Measurements from ENCODE around the gene SPDEF.

SPDEF gene

DNA sequence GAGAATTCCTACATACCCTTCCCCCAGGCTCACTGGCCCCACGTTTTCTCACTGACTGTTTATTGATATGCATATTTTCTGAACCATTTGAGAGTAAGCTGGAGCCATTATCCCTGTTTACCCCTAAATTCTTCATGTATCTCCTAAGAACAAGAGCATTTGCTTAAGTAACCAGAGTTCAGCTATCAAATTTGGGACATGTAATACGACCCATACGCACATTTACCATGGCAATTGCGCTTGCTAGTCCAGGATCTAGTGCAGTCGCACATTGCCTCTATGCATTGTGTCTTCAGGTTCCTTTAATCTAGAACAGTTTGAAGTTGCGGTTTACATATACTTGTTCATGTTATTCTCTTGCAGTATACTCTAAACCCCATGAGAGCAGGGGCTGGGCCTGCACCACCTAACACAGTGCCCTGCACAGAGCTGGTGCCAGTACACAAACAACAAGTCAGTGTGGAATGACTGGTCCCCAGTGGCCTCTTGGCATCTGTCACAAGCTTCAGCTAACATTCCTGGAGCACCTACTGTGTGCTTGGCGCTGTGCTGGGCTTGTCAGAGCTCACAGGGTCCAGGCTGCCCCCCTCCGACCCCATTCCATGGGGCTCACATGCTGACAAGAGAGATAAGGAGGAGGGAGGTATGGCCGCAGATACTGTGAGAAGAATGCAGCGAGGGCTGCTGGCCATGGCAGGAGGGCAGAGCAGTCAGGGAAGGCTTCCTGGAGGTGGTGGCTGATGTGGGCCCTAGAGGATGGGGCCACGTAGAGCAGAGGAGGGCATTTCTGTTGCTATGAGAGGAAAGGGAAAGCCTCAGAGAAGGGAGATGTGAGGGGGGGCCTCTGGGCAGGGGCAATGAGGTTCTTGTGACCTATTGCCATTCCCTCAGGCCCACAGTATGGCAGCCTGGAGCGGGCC lies 28.1 kb downstream of the SPDEF start:
- no peak for DNase-seq (ENCODE audit: low spot score)

DNA sequence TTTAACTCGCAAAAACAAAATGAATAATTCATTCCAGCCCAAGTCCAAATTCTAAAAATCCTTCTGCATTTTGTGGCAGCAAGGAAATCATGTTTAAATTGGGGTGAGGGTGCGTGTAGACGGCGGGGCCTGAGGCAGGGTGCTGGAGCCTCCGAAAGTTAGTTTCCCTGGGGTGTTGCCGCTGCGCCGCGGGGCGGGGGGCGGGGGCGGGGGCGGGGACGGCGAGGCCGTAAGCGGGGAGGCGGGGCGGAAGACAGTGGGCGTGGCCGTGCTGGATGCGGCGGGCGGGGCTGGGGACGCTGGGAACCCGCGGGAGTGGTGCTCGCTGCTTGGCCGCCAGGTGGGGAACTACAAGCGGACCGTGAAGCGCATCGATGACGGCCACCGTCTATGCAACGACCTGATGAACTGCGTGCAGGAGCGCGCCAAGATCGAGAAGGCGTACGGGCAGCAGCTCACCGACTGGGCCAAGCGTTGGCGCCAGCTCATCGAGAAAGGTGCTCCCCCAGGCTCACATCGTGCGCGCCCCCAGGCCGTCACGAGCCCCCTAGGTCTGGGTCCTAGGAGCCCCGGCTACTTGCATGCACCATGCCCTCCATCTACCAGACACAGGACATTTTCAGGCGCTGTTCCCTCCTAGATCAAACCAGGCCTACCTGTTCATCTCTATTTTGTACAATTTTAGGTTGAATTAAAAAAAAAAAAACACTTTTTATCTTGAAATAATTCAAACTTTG lies 29.0 kb downstream of the SPDEF start:
- DNase-seq (ENCODE audit: low spot score): peak; percentile 97

- no peak for DNase-seq (ENCODE audit: low spot score)
These were observed 29.7 kb downstream of the SPDEF start for GRCh38 chr6:34526241-34526972.

DNA sequence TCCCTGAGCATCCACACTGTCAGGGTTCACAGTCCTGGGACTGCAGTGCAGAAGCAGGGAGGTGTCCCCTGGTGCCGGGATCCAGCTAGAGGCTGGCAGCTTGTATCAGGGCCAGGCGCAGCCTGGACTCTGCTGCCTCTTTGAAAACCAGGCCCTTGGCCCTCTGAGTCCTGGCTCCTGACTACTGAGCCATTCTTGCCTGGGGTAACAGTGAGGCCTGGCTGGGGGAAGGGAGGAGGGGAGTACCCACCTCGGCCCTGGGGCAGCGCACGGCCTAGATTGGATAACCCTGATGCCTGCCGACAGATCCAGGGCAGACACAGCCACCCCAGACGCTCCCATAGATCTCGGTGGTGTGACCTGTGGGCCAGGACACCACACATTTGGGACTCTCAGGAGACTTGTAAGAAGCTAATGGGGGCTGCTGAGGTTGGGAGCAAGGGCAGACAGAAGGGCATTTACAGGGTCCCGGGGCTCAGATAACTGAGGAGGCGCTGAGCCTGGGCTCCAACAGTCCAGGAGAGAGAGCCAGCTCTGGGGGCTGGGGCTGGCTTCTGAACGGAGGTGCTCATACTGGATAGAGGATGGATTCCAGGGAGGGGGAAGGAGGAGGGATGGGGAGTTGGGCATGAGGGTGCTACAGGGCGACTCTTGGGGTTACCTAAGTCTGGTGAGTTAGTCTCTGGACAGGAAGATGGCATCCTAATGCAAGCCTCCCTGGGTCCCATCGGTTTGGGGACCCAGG lies 30.5 kb downstream of the SPDEF start:
- no peak for DNase-seq (ENCODE audit: low spot score)

- DNase-seq (ENCODE audit: low spot score): no peak
These were observed 31.2 kb downstream of the SPDEF start for GRCh38 chr6:34524971-34525370.

- no peak for DNase-seq (ENCODE audit: low spot score)
These were observed 31.6 kb downstream of the SPDEF start for GRCh38 chr6:34524499-34524898.

- DNase-seq (ENCODE audit: low spot score): no peak
These were observed 32.5 kb downstream of the SPDEF start for GRCh38 chr6:34523441-34524206.

GRCh38 chr6:34522761-34523160 lies 33.4 kb downstream of the SPDEF start:
- DNase-seq (ENCODE audit: low spot score): no peak

GRCh38 chr6:34521463-34522285 lies 34.5 kb downstream of the SPDEF start:
- no peak for DNase-seq (ENCODE audit: low spot score)

DNA sequence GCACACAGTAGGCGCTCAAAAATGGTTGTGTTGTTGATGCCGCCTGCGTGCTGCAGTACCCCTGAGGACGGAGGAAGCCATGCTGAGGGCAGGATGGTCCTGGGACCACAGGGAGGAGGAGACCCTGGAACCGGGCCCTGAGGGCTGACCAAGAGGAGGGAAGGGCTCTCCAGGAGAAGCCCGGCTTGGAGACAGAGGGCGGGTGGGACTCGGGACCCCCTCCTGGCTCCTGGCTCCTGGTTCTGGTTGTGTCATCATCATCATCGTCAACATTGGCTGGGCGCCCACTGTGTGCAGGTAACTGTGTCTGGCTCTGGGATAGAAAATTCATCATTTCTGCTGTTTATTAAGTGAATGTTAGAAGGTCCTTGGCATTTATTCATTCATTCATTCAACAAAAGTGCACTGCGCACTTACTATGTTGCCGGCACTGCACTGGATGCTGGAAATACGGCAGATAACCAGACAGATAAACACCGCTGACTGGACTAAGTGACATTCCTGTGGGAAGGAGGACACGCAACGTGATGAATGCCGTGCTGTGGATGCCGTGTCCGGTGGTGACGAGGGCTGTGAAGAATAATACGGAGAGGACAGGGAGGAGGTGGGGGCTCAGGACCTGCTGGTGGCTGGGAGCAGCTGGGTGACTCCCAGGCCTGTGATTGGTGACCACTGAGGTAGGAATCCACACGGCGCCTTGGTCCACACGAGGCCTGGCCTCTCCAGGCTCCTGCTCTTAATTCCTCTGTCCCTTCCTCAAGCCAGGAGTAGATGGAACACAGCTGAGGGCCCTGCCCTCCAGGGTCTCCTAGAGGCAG lies 35.3 kb downstream of the SPDEF start:
- no peak for DNase-seq (ENCODE audit: low spot score)

GRCh38 chr6:34519971-34520644 lies 36.0 kb downstream of the SPDEF start:
- DNase-seq (ENCODE audit: low spot score): no peak

DNA sequence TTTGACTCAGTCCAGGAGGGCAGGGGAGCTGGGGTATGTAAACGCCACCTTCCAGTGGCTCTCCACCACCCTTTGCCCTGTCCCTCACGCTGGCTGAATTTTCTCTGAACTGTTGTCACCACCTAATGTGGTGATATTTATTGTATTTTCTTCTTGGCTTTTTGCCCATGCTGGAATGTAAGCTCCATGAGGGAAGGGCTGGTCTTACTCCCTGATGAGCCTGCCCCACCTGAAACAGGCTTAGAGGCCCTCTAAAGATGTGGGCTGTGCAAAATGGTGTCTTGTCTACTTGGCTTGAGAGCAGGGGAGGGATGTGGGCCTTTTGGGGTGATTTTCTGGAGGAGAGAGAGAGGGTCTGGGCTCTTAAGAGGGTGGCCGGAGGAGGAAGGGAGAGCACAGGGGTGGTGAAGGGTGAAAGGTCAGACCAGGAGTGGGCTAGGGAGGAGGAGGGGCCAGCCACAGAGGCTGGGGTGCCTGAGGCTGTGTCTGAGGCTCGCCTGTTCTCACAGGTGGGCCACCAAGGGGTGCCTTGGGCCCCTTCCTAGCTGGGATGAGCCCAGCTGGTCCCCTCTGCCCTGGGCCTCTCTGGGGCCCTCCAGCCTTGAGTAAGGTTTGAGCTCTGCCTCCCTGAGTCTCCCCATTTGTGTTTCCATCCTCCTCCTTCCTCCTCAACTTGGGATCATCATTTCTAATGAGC lies 37.3 kb downstream of the SPDEF start:
- DNase-seq (ENCODE audit: low spot score): no peak

GRCh38 chr6:34517966-34518365 lies 38.2 kb downstream of the SPDEF start:
- DNase-seq (ENCODE audit: low spot score): no peak

GRCh38 chr6:34517461-34517881 lies 38.7 kb downstream of the SPDEF start:
- DNase-seq (ENCODE audit: low spot score): no peak

- DNase-seq (ENCODE audit: low spot score): no peak
These were observed 39.5 kb downstream of the SPDEF start for GRCh38 chr6:34516391-34517324.

DNA sequence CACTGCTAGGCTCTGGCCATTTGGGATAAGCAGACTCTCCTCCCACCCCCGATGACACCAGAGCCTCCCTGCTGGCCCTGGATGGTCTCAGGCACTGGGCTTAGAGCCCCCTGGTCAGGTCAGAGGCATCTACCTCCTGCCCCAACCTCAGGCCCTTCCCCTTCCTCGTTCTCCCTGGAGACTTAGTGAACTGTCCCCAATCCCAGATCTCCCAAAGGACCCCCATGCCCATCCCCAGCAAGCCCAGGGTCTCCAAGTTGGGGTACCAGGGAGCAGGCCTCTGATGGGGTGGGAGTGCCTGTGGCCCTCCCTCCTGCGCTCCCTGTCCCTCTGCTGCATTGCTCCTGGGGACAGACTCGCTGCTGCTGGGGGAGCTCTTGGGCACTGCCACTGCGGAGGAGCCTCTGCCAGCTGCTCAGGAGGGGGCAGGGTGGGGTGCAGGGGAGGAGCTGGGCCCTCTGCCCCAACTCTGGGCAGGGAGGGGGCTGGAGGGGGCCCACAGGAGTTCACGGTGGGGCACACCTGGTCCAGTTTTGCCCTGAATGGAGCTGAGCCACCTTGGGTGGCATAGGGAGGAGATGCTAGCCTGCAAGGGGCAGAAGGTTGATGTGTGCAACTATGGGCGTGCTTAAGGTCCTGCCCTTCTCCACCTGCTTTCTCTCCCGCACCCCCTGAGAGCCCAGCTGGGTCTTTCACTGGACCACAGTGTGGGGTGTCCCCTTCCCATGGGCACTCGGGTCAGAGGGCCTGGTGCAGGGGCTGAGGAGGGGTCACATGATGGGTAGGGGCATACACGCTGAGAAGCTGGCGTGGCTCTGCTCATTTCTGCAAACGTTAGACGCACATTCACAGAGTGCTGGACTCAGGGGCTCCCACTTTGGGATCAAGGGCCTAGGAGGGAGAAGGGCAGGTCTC lies 40.4 kb downstream of the SPDEF start:
- DNase-seq (ENCODE audit: low spot score): no peak

Measured in germinal center (tissue), 1 donor.